Heart left ventricle (tissue), 16 donors: Measurements from ENCODE around the gene OGFOD3. TPM values are rescaled to one million over a fixed set of nuclear protein-coding genes. Genes with fewer than 3 reads are reported as not detected.

Experiments used
- ATAC-seq, 4 donors: fragments of 200-7000 bp; cut with Tn5 transposase; one replicate each; pipeline ENCODE4 v1.9.1; 2020 to 2022; ENCODE audit warnings: moderate library complexity in 4 of 4, mild to moderate bottlenecking in 3 of 4, moderate number of reproducible peaks in 1 of 4
- DNase-seq, 5 donors: peaks; one replicate each; pipeline ENCODE4 v3.0.0-alpha.2; 2020
- H3K27ac ChIP-seq, 12 donors: fragments of 200-600 bp; sonication (generic) in 4 of 12; one replicate each; pipeline versions ENCODE4 v1.5.0 to v1.8.0; 2016 to 2022; ENCODE audit warnings: mild to moderate bottlenecking in 2 of 12
- H3K27me3 ChIP-seq, 9 donors: fragments of 200-600 bp; sonication (generic) in 2 of 9; one replicate each; pipeline versions ENCODE4 v1.5.1 to v1.8.0; 2016 to 2022; ENCODE audit warnings: mild to moderate bottlenecking in 3 of 9
- H3K36me3 ChIP-seq, 9 donors: fragments of 200-600 bp; sonication (generic) in 2 of 9; one replicate each; pipeline versions ENCODE4 v1.5.0 to v1.8.0; 2018 to 2022; ENCODE audit warnings: mild to moderate bottlenecking in 2 of 9
- H3K4me1 ChIP-seq, 12 donors: fragments of 200-600 bp; sonication (generic) in 4 of 12; one replicate each; pipeline versions ENCODE4 v1.5.0 to v1.8.0; 2016 to 2022; ENCODE audit warnings: mild to moderate bottlenecking in 3 of 12
- H3K4me3 ChIP-seq, 12 donors: fragments of 200-600 bp; sonication (generic) in 4 of 12; one replicate each; pipeline versions ENCODE4 v1.5.0 to v1.8.0; 2017 to 2022; ENCODE audit warnings: mild to moderate bottlenecking in 9 of 12, moderate library complexity in 4 of 12
- H3K9me3 ChIP-seq, 12 donors: fragments of 200-600 bp; sonication (generic) in 4 of 12; one replicate each; pipeline versions ENCODE4 v1.5.0 to v1.8.0; 2016 to 2022; ENCODE audit warnings: mild to moderate bottlenecking in 1 of 12
- POLR2A ChIP-seq, 2 donors: fragments of 450-650 bp; IDR thresholded peaks; one replicate each; pipeline ENCODE4 v1.6.1; 2017; ENCODE audit warnings: antibody characterized with exemption in 2 of 2, mild to moderate bottlenecking in 2 of 2, moderate library complexity in 2 of 2
- WGBS, 4 donors: extraction: QIAGEN DNeasy Blood & Tissue Kit in 2 of 4; methylation state at CpG; one replicate each; pipeline versions ENCODE4 v1.1.5 to v1.1.7; 2013 to 2018; 5-methylcytosine and 5-hydroxymethylcytosine counted together
- intact Hi-C, 10 donors: fragments of 100-400 bp; cut with DNase I; formaldehyde crosslinking; loops; one replicate each; pipeline versions ENCODE4 v1.11.1 to v1.14.2; 2022
- polyA plus RNA-seq, 2 donors: library from polyadenylated mRNA; stranded (reverse); fragments of 200-250 nt; gene quantifications; one replicate each; pipeline ENCODE4 v1.2.3, GENCODE V29; 2013
- total RNA-seq, 9 donors: library from RNA; depleted of rRNA in 2 of 9; stranded (reverse); fragments of >200 nt in 2 of 9; fragmentation: NEBNext Ultra II Directional in 3 of 9; extraction: Animal tissue kit (Norgen Biotek cat#: 25700) in 3 of 9; gene quantifications; one replicate each; pipeline versions ENCODE4 v1.1.0 to v1.2.4, GENCODE V29; 2016 to 2023
- TF ChIP-seq, protein P1 (sequence below), 12 donors: fragments of 200-600 bp; sonication (generic) in 4 of 12; IDR thresholded peaks; one replicate each; pipeline versions ENCODE4 v1.5.0 to v1.8.0; 2018 to 2022; ENCODE audit warnings: antibody characterized with exemption in 12 of 12, mild to moderate bottlenecking in 5 of 12
- donor health status: ischemic (EF 13 %, LVEDD 7.1; RV severe dilation, severe dysfunction).
- donor health status: healthy with polysubstance abuse.
- donor health status: DM: no; HTN: yes; CAD: no.
- donor health status: DM: no; HTN: no; CAD: no.
- donor health status: ischemic (EF 25% LVEDD 6.9; RV normal size, moderate dysfunction).
- donor health status: ischemic (EF 25% LVEDD 5.7; RV mildly dilated, moderate dysfunction).
- donor health status: healthy.
- donor health status: DM: yes; HTN: yes; CAD: no.
- donor health status: ischemic (EF 35%, LVEDD 5.7; RV mildly dilated, moderate dysfunction).
- donor health status: nonischemic (EF 11% LVEDD 7.7; RV severe dilation, severe dysfunction).
- donor health status: DM: yes; HTN: yes; CAD: no.
- donor health status: PGD.
- donor health status: ischemic (EF 29% LVEDD 5.4; RV normal size, mild dysfunction).
- donor health status: nonischemic (EF 23%, LVEDD 6.1; RV moderate dilation, normal function).

Gene OGFOD3
- total and polyA plus RNA-seq, 11 donors, result 22.6 to 38.5 (median 29.3) TPM

DNA sequence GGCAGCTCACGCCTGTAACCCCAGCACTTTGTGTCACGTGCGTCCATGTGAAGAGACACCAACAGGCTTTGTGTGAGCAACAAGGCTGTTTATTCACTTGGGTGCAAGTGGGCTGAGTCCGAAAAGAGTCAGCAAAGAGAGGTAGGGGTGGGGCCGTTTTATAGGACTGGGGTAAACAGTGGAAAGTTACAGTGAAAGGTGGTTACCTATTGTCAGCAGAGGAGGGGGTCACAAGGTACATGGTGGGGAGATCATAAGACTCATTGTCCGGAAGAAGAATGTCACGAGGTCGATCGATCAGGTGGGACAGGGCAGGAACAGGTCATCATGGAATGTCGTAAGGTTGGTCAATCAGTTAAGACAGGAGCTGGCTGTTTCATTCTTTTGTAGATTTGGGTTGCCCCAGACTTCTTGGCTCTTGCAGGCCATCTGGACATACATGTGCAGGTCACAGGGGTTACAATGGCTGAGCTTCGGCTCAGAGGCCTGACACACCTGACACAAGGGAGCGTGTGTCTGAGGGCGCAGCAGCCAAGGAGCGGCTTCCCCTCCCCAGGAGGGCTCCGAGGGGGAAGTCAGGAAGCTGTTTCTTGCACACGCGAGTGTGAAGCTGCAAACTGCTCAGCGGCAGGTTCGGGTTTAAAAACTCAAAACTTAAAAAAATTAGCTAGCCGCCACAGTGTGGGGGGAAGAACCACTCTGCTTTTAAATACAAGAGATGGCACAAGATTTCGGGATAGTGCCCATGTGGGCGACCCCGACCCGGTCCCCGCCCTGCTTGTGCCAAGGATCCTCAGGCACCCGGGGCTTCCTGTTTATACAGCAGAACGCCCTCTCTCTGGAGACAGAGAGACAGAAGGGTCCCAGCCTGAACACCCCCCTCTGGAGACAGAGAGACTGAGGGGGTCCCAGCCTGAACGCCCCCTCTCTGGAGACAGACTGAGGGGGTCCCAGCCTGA lies 71.8 kb downstream of the OGFOD3 start:
- H3K36me3 ChIP-seq, result no peaks in the 10 kb centered on the region
- H3K4me3 ChIP-seq, result no peak overlapping the region
- ATAC-seq (no peak), DNase-seq (no peak)
- TF ChIP-seq, protein P1, sequence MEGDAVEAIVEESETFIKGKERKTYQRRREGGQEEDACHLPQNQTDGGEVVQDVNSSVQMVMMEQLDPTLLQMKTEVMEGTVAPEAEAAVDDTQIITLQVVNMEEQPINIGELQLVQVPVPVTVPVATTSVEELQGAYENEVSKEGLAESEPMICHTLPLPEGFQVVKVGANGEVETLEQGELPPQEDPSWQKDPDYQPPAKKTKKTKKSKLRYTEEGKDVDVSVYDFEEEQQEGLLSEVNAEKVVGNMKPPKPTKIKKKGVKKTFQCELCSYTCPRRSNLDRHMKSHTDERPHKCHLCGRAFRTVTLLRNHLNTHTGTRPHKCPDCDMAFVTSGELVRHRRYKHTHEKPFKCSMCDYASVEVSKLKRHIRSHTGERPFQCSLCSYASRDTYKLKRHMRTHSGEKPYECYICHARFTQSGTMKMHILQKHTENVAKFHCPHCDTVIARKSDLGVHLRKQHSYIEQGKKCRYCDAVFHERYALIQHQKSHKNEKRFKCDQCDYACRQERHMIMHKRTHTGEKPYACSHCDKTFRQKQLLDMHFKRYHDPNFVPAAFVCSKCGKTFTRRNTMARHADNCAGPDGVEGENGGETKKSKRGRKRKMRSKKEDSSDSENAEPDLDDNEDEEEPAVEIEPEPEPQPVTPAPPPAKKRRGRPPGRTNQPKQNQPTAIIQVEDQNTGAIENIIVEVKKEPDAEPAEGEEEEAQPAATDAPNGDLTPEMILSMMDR (IDR thresholded peaks at IDR 0.05), result no peak
- no peak for TF ChIP-seq POLR2A (IDR thresholded peaks at IDR 0.05)
- no peaks in the 10 kb centered on the region for H3K9me3 ChIP-seq
- peaks cover 0 to 3% (median 0%) of the 10 kb centered on the region in 9 donors for H3K27me3 ChIP-seq
- H3K27ac ChIP-seq, result no peak overlapping the region
- H3K4me1 ChIP-seq, result peaks cover 0 to 10% (median 1%) of the 10 kb centered on the region in 12 donors
- intact Hi-C loops, result loop anchor here in 1 of 10 donors (5.0 kb wide), 1 partner anchor 426 kb away; no protein-coding TSS in a partner anchor
- 70 to 77% (median 74%) methylated on average over 24 to 28 of the region's 28 CpGs for WGBS, 4 donors

DNA sequence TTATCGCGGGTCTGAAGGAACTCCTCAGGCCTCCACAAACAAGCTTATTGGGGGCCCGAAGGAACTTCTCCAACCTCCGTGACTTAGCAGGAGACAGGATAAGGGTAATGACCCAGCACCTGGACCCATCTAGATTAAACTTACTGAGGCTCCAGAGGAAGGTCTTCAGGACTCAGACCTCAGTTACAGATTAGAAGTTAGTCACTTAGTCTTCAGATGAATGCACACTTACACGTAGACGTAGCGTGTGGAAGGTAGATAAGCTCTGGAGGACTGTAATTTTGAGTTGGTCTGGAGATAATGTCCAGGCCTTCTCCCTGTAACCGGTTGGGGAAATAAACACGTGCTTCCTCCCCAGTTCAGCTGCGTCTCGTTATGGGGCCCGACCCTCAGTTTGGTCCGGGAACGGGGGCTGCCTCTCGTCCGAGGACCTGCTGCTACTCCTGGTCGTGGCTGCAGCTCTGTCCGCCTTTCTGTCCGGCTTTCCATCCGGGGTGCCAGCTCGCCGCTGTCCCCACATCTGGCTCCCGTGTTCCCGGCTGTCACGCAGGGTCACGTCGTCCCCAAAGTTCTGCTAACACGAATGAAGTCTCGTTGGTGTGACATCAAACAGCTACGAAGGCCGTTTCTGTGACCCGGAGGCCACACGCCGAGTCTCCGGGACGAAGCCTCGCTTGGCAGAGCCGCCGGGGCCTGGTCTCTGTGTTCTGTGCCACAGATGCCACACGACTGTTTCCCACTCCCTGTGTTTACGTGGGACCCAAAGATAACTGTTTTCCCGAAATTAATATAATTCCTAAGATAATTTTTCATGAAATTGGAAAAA lies 73.0 kb downstream of the OGFOD3 start:
- no peaks in the 10 kb centered on the region for H3K9me3 ChIP-seq
- TF ChIP-seq, protein P1 (IDR thresholded peaks at IDR 0.05), result no peak
- no peak for TF ChIP-seq POLR2A (IDR thresholded peaks at IDR 0.05)
- no peak overlapping the region for H3K4me3 ChIP-seq
- H3K27ac ChIP-seq, result no peak overlapping the region
- no peak for ATAC-seq
- H3K36me3 ChIP-seq, result no peaks in the 10 kb centered on the region
- 87 to 91% (median 88%) methylated on average over 42 of the region's 42 CpGs for WGBS, 4 donors
- intact Hi-C loops, result loop anchor here in 1 of 10 donors (5.0 kb wide), 1 partner anchor 427 kb away; no protein-coding TSS in a partner anchor
- no peak for DNase-seq
- H3K27me3 ChIP-seq, result peaks cover 0 to 3% (median 0%) of the 10 kb centered on the region in 9 donors
- peaks cover 0 to 8% (median 0%) of the 10 kb centered on the region in 12 donors for H3K4me1 ChIP-seq

DNA sequence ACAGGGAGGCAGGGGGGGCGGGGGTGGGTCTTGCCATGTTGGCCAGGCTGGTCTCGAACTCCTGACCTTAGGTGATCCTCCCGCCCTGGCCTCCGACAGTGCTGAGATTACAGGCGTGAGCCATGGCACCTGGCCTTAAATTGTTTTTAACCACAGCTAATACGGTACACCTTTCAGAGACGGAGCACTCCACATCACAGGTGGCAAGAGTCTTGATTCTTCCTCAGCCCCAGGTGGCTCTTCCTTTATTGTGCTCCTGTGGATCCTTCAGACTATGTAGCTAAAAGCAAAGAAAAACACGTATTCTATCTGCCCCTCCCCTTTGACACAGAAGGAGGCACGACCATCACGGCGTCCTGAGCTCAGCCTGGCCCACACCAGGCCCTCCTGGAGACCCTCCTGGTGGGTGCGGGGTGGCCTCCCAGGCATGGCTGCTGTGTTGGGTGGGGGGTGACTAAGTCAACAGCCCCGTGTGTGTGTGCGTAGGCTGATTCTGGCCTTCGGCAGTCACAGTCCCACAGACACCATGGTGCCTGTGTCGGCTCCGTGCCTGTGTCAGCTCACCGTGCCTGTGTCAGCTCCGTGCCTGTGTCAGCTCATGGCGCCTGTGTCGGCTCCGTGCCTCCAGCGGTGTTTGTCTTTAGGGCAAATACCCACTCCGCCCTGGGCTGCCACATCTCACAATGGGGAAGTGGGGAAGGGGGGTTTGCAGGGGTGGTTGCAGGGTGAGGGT lies 74.0 kb downstream of the OGFOD3 start:
- TF ChIP-seq, protein P1 (IDR thresholded peaks at IDR 0.05), result no peak
- no peak for TF ChIP-seq POLR2A (IDR thresholded peaks at IDR 0.05)
- Histone ChIP-seq H3K27me3 (peaks cover 0 to 3% (median 0%) of the 10 kb centered on the region in 9 donors), H3K4me3 (no peak overlapping the region), H3K9me3 (no peaks in the 10 kb centered on the region), H3K27ac (no peak overlapping the region), H3K4me1 (peaks cover 0 to 8% (median 3%) of the 10 kb centered on the region in 12 donors), H3K36me3 (no peaks in the 10 kb centered on the region)
- no peak for DNase-seq
- 74 to 90% (median 88%) methylated on average over 16 to 24 of the region's 24 CpGs for WGBS, 4 donors
- no peak for ATAC-seq
- intact Hi-C loops, result no loop called here
